Esophagus squamous epithelium (tissue), 4 donors: ENCODE results near the gene TP63.
A peak's percentile ranks its signal among the peaks of the same experiment; 100 is the strongest.

Experiments
- POLR2A ChIP-seq, 4 donors: fragments of 450-650 bp; IDR thresholded peaks; one replicate each; pipeline ENCODE4 v1.6.1; 2017; ENCODE audit warnings: antibody characterized with exemption in 4 of 4, mild to moderate bottlenecking in 4 of 4, moderate library complexity in 3 of 4
- TF ChIP-seq, protein P1 (sequence below), 6 experiments: fragments of 450-650 bp in 4 of 6; fragments of 200-600 bp in 2 of 6; sonication (generic) in 2 of 6; IDR thresholded peaks; one replicate each; pipeline ENCODE4 v1.5.1; 2016 to 2019; ENCODE audit warnings: antibody characterized with exemption in 6 of 6, mild to moderate bottlenecking in 4 of 6, moderate library complexity in 4 of 6

DNA sequence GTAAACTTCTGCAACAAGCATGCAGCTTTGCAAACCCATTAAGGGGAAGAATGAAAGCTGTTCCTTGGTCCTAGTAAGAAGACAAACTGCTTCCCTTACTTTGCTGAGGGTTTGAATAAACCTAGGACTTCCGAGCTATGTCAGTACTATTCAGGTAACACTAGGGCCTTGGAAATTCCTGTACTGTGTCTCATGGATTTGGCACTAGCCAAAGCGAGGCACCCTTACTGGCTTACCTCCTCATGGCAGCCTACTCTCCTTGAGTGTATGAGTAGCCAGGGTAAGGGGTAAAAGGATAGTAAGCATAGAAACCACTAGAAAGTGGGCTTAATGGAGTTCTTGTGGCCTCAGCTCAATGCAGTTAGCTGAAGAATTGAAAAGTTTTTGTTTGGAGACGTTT, 265.3 kb downstream of the TP63 start:
- TF ChIP-seq, protein P1, sequence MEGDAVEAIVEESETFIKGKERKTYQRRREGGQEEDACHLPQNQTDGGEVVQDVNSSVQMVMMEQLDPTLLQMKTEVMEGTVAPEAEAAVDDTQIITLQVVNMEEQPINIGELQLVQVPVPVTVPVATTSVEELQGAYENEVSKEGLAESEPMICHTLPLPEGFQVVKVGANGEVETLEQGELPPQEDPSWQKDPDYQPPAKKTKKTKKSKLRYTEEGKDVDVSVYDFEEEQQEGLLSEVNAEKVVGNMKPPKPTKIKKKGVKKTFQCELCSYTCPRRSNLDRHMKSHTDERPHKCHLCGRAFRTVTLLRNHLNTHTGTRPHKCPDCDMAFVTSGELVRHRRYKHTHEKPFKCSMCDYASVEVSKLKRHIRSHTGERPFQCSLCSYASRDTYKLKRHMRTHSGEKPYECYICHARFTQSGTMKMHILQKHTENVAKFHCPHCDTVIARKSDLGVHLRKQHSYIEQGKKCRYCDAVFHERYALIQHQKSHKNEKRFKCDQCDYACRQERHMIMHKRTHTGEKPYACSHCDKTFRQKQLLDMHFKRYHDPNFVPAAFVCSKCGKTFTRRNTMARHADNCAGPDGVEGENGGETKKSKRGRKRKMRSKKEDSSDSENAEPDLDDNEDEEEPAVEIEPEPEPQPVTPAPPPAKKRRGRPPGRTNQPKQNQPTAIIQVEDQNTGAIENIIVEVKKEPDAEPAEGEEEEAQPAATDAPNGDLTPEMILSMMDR (IDR thresholded peaks at IDR 0.05): peak in 1 of 6 experiments; percentile 5
- no peak for TF ChIP-seq POLR2A (IDR thresholded peaks at IDR 0.05)
